KBM-7 (cell line): ENCODE data around the gene HHAT.

Experiments
- DNase-seq: peaks from one replicate; pipeline ENCODE4 v3.0.0-alpha.2; 2015
- in situ Hi-C: fragments of 300-500 bp; cut with MboI; formaldehyde crosslinking; loops from 2 replicates; pipeline ENCODE4 v1.14.3; 2020; ENCODE audit warnings: low sequenced_read_pairs, low pct_unique_long_range_greater_than_20kb, mixed read lengths

Gene HHAT

DNA sequence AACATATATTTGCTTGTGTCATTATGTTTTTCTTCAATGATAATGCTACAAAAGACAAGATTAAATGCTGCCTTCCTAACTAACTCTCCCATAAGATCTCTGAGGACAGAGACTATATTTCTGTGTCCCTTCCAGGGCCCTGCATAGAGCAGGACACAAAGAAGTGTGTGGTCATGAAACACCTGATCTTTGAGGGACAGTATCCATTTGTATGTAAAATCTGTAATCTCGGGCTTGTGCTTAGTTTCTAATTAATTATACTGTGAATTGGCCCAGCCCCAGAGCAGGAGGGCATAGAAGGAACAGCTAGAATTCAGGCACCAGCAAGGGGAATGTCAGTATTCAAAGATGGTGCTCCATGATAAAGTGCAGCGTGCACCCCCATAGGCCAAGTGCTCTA is 374.9 kb downstream of the HHAT start:
- no peak for DNase-seq
- in situ Hi-C loops: no loop called here

DNA sequence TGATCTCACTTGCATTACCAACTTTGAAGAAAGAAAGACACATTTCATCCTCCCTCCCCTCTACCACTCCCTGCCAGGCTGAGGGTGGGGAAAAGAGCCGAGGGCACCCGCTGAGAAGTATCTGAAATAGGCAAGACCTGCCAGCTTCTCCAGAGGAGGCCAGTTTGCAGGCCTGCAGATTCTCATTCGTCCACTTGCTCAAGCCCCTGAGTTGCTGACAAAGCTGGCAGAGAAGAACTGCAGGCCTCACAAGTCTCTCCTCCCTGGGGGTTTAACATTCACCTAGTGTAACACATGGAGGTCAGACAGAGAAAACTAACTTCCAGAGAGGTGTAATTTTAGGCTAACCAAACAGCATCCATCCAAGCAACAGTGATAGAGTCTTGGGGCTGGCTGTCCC is 376.4 kb downstream of the HHAT start:
- in situ Hi-C loops: no loop called here
- no peak for DNase-seq

DNA sequence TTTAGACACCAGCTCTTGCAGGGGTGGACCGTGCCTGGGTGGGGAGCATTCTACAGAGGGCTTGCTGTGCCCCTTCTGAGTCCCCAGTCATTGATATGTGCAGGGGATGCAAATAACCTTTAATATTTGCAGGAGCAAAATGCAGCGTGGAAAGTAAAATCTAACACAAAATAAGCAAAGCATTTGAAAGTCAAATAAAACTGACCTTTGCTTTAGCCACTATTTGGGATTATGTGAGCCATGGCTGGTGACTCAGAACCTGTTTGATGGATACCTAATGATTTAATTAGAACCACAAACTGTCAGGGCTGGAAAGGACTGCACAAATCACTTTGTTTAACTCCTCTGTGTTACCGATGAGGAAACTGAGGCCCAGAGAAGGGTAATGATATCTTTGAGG is 377.5 kb downstream of the HHAT start:
- in situ Hi-C loops: no loop called here
- DNase-seq: no peak

DNA sequence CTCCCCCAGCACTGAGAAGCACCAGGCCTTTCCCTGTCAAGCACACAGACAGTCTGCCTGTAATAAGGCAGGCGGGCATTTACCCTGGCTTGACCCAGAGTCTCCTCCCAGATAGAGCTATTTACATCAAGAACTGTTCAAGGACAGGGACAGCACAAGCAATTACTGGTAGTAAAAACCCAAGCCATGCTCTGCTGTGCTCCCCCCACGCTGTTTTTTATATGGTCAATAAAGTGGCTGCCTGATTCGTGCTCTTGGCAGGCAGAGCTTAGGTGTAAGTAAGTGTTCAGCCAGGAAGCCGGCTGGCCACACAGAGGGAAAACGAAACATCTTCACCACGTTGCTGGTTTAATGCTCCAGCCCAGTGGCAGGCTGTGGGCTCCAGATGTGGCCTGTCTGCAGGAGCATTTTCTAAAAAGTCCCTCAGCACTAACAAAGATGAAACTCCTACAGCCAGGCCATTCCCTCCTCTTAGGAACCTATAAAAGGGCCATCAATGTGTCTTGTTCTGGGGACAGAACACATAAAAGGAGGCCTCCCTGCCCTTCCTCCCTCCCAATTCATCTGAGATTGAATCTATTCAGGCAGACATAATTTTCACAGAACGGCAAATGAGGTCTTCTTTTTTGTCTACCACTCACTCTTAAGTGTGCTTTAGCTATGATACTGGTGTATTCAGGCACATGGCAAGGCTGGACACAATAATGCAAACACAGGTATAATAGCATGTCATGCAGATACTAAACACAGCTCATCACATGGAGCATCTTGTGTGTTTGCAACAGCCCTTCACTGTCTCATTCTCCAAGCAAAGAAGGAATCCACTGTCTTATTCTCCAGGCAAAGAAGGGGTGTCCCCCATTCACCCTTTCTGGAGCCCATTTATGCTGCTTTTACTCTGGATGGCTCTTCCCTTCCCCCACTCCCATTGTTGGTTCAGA is 378.9 kb downstream of the HHAT start:
- in situ Hi-C loops: no loop called here
- no peak for DNase-seq

- in situ Hi-C loops: no loop called here
- DNase-seq: no peak
Measured at GRCh38 chr1:210709701-210710100, 381.0 kb downstream of the HHAT start.

DNA sequence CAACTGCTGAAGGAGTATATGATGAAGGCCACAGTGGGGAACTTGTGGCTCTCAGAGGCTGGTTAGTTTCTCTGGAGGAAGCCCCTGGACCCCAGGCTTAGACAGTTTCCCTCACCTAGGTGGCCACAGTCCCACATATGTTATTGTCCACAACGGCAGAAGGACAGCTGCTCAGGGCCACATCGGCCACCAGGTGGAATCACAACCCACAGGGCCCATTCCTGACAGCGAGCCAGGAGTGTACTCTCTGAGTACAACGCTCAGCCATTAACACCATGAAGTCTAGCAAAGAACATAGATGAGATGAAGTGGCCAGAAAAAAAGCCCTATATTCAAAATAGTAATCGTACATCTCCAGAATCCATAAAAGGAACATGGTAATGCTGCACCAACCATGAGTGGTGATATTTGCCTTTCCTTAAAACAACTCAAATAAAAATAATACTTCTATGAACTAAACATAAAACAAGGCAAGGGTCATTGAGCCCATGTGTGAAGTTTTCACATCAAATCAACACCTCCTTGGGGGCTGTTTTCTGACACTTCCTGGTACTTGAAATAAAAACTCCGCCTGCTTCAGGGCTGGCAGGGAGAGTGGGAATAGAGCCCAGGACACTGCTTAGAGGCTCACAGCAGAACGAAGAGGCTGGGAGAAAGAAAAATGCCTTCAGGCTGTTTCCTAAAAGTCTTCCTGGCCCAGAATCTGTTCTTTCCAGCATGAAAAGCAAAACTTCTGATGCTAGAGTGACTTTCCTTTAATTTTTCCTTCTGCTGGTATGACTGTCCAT is 383.3 kb downstream of the HHAT start:
- in situ Hi-C loops: no loop called here
- DNase-seq: no peak

DNA sequence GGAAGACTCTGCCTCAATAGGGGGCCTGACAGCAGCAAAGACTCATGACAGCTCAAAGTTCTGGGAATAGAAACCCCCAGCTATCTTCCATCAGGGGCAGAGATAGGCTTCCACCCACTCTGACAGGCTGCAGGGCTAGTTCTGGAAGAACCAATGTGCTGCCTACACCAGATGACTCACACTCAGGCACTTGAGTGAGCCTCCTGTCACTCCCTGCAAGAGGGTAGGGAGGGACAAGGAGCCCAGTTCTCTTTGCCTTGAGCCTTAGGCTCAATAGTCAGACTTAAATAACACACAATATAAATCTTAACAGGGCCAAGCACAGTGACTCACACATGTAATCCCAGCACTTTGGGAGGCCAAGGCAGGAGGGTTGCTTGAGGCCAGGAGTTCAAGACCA is 386.4 kb downstream of the HHAT start:
- in situ Hi-C loops: no loop called here
- no peak for DNase-seq

DNA sequence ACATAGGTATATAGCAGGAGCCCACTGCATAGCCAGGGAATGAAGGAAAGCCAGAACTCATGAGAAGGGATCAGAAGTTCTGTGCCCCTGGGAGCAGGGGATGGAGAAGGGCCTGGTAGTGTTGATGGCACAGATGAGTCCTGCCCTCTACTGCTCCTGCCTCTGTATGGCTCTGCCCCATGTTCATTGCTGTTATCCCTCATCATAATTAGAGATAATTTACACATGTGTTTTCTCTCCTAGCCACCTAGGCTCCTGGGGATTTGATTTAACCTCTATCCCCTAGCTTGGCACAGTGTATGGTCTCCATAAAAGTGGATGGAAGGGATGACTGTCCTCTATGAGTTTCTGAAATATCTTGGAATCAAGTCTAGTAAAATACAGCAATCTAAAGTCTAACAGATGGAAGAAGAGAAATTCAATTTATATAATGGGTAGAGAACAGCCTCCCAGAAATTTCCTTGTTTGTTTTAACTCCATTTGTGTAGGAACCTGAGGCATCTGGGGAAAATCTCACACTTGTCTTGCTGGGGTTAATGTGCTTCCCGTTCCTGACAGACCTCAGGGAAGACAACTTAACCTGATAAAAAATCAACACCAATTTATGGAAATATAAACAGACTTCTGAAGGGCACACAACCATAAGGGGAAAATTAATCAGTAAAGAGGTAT is 393.8 kb downstream of the HHAT start:
- no peak for DNase-seq
- in situ Hi-C loops: no loop called here

DNA sequence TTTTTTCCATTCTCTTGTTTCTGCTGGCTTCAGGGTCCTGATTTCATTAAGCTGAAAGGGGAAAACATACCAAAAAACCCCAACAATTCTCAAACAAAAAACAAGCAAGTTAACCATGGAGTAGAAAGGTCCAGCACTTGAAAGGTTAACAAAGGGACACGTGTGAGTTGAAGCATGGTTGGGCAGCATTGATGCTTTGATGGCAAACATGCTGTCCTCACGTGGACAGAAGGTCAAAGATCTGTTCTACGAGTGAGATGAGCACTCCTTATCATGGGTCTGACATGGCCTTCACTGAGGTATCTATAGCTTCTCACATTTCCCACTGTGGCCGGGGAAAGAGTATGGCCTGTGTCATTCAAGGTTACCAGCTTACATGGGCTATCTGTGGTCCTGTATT is 394.9 kb downstream of the HHAT start:
- in situ Hi-C loops: no loop called here
- DNase-seq: no peak

- in situ Hi-C loops: no loop called here
- DNase-seq: no peak
Measured at GRCh38 chr1:210724768-210725167, 396.1 kb downstream of the HHAT start.
